PC-9 (cell line): ENCODE results near the gene KIF27. TPM values are rescaled to one million over a fixed set of nuclear protein-coding genes. Genes with fewer than 3 reads are reported as not detected.

Experiments used
- BruUV-seq: library from RNA; stranded (reverse); fragments of 400-500 nt; replicated peaks from 2 replicates; lab custom pipeline; 2021; lab: Mats Ljungman, UMichigan
- CTCF ChIA-PET: fragments of 300-600 bp; sonication (Branson Sonifier 250); formaldehyde crosslinking; loops from one replicate; lab custom pipeline; 2022; ENCODE audit warnings: antibody characterized with exemption; lab: Charles Lee
- POLR2A ChIA-PET: fragments of 300-600 bp; sonication (Branson Sonifier 250); formaldehyde crosslinking; loops from one replicate; lab custom pipeline; 2022; ENCODE audit warnings: antibody characterized with exemption; ENCODE audit not compliant: unreplicated experiment; lab: Charles Lee
- DNase-seq, 2 experiments: peaks; one replicate each; pipeline versions ENCODE4 v3.0.0 to v3.0.0-alpha.2; 2015 to 2022; ENCODE audit warnings: mixed read lengths in 1 of 2
- H2AFZ ChIP-seq: fragments of 200-600 bp; sonication (generic); 2 replicates; pipeline ENCODE4 v1.8.1; 2017; ENCODE audit warnings: antibody characterized with exemption
- H3F3A ChIP-seq: fragments of 200-600 bp; sonication (generic); 2 replicates; pipeline ENCODE4 v1.8.1; 2017; ENCODE audit warnings: antibody characterized with exemption, mild to moderate bottlenecking, low read depth; ENCODE audit not compliant: insufficient read depth
- H3K27ac ChIP-seq: fragments of 200-600 bp; sonication (generic); 2 replicates; pipeline ENCODE4 v1.6.1; 2016; ENCODE audit warnings: mixed run types
- H3K27me3 ChIP-seq: fragments of 200-600 bp; sonication (generic); 2 replicates; pipeline ENCODE4 v1.6.1; 2016; ENCODE audit warnings: low read depth, mixed run types; ENCODE audit not compliant: insufficient read depth
- H3K36me3 ChIP-seq: fragments of 200-600 bp; sonication (generic); 2 replicates; pipeline ENCODE4 v1.6.1; 2016; ENCODE audit warnings: low read depth, mixed run types
- H3K4me1 ChIP-seq: fragments of 200-600 bp; sonication (generic); replicated peaks from 2 replicates; pipeline ENCODE4 v1.6.1; 2016; ENCODE audit warnings: mixed run types; ENCODE audit not compliant: insufficient read depth
- H3K4me2 ChIP-seq: fragments of 200-600 bp; sonication (generic); 2 replicates; pipeline ENCODE4 v1.6.1; 2017; ENCODE audit warnings: mixed run types
- H3K4me3 ChIP-seq: fragments of 200-600 bp; sonication (generic); 2 replicates; pipeline ENCODE4 v1.6.1; 2016; ENCODE audit warnings: mixed run types
- H3K79me2 ChIP-seq: fragments of 200-600 bp; sonication (generic); 2 replicates; pipeline ENCODE4 v1.6.1; 2017; ENCODE audit warnings: low read depth, mixed run types
- H3K9me2 ChIP-seq: fragments of 200-600 bp; sonication (generic); 2 replicates; pipeline ENCODE4 v1.8.1; 2017; ENCODE audit warnings: mild to moderate bottlenecking; ENCODE audit not compliant: insufficient read depth
- H3K9me3 ChIP-seq: fragments of 200-600 bp; sonication (generic); 2 replicates; pipeline ENCODE4 v1.8.1; 2016; ENCODE audit warnings: low read depth; ENCODE audit not compliant: insufficient read depth
- H4K20me1 ChIP-seq: fragments of 200-600 bp; sonication (generic); 2 replicates; pipeline ENCODE4 v1.8.1; 2017; ENCODE audit not compliant: insufficient read depth
- EZH2 ChIP-seq: fragments of 200-600 bp; sonication (generic); IDR thresholded peaks from 2 replicates; pipeline ENCODE4 v1.8.0; 2017; ENCODE audit warnings: antibody characterized with exemption, low read depth
- intact Hi-C: fragments of 100-400 bp; cut with micrococcal nuclease; formaldehyde crosslinking; loops from one replicate; pipeline ENCODE4 v1.10.0; 2022; ENCODE audit not compliant: unreplicated experiment
- total RNA-seq: library from RNA; stranded (reverse); gene quantifications from 2 replicates; pipeline ENCODE4 v1.2.3, GENCODE V29; 2021
- TF ChIP-seq, protein P1 (sequence below): fragments of 200-600 bp; sonication (generic); conservative IDR thresholded peaks from 2 replicates; pipeline ENCODE4 v1.6.1; 2017; ENCODE audit warnings: mixed run types, antibody characterized with exemption, mild to moderate bottlenecking, moderate library complexity

Gene KIF27
- total RNA-seq, 1 experiment from 2014 or later: 13.3 TPM

DNA sequence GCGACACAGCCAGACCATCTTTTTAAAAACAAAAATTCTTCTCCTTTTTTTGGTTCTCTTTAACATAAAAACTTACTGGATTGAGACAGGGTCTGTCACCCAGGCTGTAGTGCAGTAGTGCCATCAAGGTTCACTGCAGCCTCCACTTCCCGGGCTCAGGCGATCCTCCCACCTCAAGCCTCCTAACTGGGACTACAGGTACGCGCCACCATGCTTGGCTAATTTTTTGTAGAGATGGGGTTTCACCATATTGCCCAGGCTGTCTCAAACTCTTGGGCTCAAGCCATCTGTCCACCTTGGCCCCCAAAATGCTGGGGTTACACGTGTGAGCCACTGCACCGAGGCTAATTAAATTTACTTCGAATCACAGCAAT, 45.0 kb upstream of the KIF27 start:
- Histone ChIP-seq H3K4me3 (no peak overlapping the region), H3K4me2 (no peak overlapping the region), H3K27me3 (no peaks in the 10 kb centered on the region), H3K9me3 (no peaks in the 10 kb centered on the region), H3F3A (peaks cover 79% of the 10 kb centered on the region), H3K36me3 (peaks cover 29% of the 10 kb centered on the region), H2AFZ (no peak overlapping the region), H3K4me1 (peaks cover 21% of the 10 kb centered on the region), H3K9me2 (no peaks in the 10 kb centered on the region), H4K20me1 (peaks cover 40% of the 10 kb centered on the region), H3K79me2 (0 out of 2 replicates have a peak, but pooled peaks cover 5% of the 10 kb centered on the region), H3K27ac (no peak overlapping the region)
- TF ChIP-seq EZH2: no peak
- TF ChIP-seq, protein P1, sequence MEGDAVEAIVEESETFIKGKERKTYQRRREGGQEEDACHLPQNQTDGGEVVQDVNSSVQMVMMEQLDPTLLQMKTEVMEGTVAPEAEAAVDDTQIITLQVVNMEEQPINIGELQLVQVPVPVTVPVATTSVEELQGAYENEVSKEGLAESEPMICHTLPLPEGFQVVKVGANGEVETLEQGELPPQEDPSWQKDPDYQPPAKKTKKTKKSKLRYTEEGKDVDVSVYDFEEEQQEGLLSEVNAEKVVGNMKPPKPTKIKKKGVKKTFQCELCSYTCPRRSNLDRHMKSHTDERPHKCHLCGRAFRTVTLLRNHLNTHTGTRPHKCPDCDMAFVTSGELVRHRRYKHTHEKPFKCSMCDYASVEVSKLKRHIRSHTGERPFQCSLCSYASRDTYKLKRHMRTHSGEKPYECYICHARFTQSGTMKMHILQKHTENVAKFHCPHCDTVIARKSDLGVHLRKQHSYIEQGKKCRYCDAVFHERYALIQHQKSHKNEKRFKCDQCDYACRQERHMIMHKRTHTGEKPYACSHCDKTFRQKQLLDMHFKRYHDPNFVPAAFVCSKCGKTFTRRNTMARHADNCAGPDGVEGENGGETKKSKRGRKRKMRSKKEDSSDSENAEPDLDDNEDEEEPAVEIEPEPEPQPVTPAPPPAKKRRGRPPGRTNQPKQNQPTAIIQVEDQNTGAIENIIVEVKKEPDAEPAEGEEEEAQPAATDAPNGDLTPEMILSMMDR: no peak
- no peak for DNase-seq
- TSS peak; percentile 9 for BruUV-seq
- ChIA-PET CTCF (no interaction called here), POLR2A (no interaction called here)
- intact Hi-C loops: no loop called here

DNA sequence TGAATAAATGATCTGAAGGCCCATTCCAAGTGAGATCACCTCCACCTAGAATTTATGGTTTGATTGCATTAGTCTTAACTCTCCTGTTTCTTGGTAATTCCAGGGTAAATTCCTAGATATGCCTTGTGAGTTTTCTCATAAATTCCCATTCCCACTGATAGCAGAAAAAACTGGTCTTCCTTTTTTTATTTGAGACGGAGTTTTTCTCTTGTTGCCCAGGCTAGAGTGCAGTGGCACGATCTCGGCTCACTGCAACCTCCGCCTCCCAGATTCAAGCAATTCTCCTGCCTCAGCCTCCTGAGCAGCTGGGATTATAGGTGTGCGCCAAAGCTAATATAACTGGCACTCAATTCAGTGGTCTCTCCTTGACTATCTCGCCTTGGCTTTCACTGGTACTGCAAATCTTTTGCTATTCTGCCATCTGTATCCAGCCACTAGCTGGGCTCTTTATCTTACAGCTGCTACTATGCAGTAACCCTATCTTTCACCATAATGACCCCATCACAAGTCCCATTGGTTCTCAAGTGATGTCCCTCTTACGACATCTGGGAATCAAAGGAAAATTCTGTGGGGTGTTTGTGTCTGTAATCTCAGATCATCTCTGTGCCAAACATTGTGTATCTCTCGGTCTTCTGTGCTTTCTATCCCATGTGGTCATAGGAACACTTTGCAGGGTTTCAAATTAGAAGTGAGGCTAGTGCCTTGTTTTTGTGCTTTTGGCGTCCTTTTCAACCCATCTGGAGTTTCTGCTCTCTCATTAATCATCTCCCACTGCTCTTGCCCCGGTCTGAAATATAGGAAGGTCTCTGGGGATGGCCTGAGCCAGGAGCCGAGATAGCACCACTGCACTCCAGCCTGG, 44.3 kb upstream of the KIF27 start:
- CTCF ChIA-PET: no interaction called here
- no TSS peak for BruUV-seq
- peaks cover 21% of the 10 kb centered on the region for H3K4me1 ChIP-seq
- H3K4me2 ChIP-seq: no peak overlapping the region
- intact Hi-C loops: no loop called here
- TF ChIP-seq, protein P1: no peak
- no peak for TF ChIP-seq EZH2
- H3K9me3 ChIP-seq: no peaks in the 10 kb centered on the region
- H3K27me3 ChIP-seq: no peaks in the 10 kb centered on the region
- H3K9me2 ChIP-seq: no peaks in the 10 kb centered on the region
- peaks cover 73% of the 10 kb centered on the region for H3F3A ChIP-seq
- H4K20me1 ChIP-seq: peaks cover 34% of the 10 kb centered on the region
- no peak overlapping the region for H2AFZ ChIP-seq
- no peak overlapping the region for H3K4me3 ChIP-seq
- 0 out of 2 replicates have a peak, but pooled peaks cover 4% of the 10 kb centered on the region for H3K79me2 ChIP-seq
- no peak for DNase-seq
- H3K27ac ChIP-seq: peak overlapping the region; percentile 73
- peaks cover 23% of the 10 kb centered on the region for H3K36me3 ChIP-seq
- POLR2A ChIA-PET: no interaction called here

DNA sequence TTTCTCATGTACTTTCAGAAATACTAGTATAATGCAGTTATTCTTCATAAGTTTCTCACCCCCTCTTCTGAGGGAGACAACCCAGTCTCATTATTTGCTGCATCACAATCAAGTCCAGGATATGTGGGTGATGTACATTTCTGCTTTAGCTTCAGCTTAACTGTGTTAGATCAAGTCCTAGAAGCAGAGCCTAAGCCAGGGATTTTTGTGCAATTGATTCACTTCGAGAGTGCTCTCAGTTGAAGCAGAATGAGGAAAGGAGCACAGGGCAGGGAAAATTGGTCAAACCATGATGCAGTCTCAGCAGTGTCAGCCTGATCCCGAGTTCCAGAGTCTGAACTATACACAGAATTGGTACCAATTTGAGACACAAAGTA, 43.7 kb upstream of the KIF27 start:
- H3K4me1 ChIP-seq: peaks cover 21% of the 10 kb centered on the region
- no peaks in the 10 kb centered on the region for H3K9me3 ChIP-seq
- H3K27ac ChIP-seq: peak overlapping the region; percentile 73
- no peaks in the 10 kb centered on the region for H3K9me2 ChIP-seq
- ChIA-PET POLR2A (no interaction called here), CTCF (no interaction called here)
- H2AFZ ChIP-seq: no peak overlapping the region
- no peak overlapping the region for H3K4me2 ChIP-seq
- no peaks in the 10 kb centered on the region for H3K27me3 ChIP-seq
- TF ChIP-seq EZH2: no peak
- TF ChIP-seq, protein P1: no peak
- BruUV-seq: no TSS peak
- H3F3A ChIP-seq: peaks cover 68% of the 10 kb centered on the region
- no peak for DNase-seq
- no peaks in the 10 kb centered on the region for H3K79me2 ChIP-seq
- peaks cover 28% of the 10 kb centered on the region for H4K20me1 ChIP-seq
- intact Hi-C loops: no loop called here
- no peak overlapping the region for H3K4me3 ChIP-seq
- peaks cover 17% of the 10 kb centered on the region for H3K36me3 ChIP-seq
